HepG2 (cell line): ENCODE data around the gene STK11. TPM values are rescaled to one million over a fixed set of nuclear protein-coding genes. Genes with fewer than 3 reads are reported as not detected.

Source experiments
- GMEB1 ChIP-seq: sonication (generic); formaldehyde crosslinking; IDR thresholded peaks from 2 replicates; pipeline ENCODE4 v1.5.1; 2020; ENCODE audit warnings: missing genetic modification reagents, mild to moderate bottlenecking, borderline replicate concordance
- HMGA1 ChIP-seq: sonication (generic); formaldehyde crosslinking; conservative IDR thresholded peaks from 2 replicates; pipeline ENCODE4 v1.4.0; 2020; ENCODE audit warnings: missing genetic modification reagents
- HOXA3 ChIP-seq: sonication (generic); formaldehyde crosslinking; IDR thresholded peaks from 2 replicates; pipeline ENCODE4 v1.5.0; 2020; ENCODE audit warnings: missing genetic modification reagents
- RFX5 ChIP-seq: IDR thresholded peaks from 2 replicates; pipeline ENCODE4 v1.6.1; 2011; ENCODE audit warnings: low read depth, low read length, improper control_type of control experiment
- RFXANK ChIP-seq: IDR thresholded peaks from 2 replicates; pipeline ENCODE4 v1.6.1; 2016
- SNAPC5 ChIP-seq: sonication (generic); formaldehyde crosslinking; IDR thresholded peaks from 2 replicates; pipeline ENCODE4 v1.8.1; 2023; ENCODE audit warnings: mild to moderate bottlenecking, missing genetic modification reagents, borderline replicate concordance
- TARDBP ChIP-seq: sonication (generic); formaldehyde crosslinking; IDR thresholded peaks from 2 replicates; pipeline ENCODE4 v1.8.0; 2022; ENCODE audit warnings: mild to moderate bottlenecking, missing genetic modification reagents
- polyA plus RNA-seq, 8 experiments: library from polyadenylated mRNA; depleted of rRNA in 3 of 8; stranded (reverse) in 7 of 8; unstranded in 1 of 8; fragments of >200 nt; fragmentation: Illumina TruSeq in 4 of 8; extraction: Trizol in 4 of 8; gene quantifications; 2 replicates each; pipeline versions ENCODE4 v1.2.1 to v1.2.3, GENCODE V29; 2011 to 2016; ENCODE audit warnings: low read depth in 4 of 8, missing spikeins in 1 of 8, mixed read lengths in 1 of 8; ENCODE audit not compliant: insufficient read depth in 1 of 8
- total RNA-seq, 5 experiments: library from RNA; depleted of rRNA; stranded (reverse); fragments of >200 nt; fragmentation: Illumina TruSeq; extraction: Trizol; gene quantifications; 2 replicates each; pipeline ENCODE4 v1.2.3, GENCODE V29; 2016; ENCODE audit warnings: low read depth in 1 of 5
- TF ChIP-seq, protein P1 (sequence below): sonication (generic); formaldehyde crosslinking; conservative IDR thresholded peaks from 2 replicates; pipeline ENCODE4 v1.4.0; 2020; ENCODE audit warnings: missing genetic modification reagents
- TF ChIP-seq, protein P2 (sequence below): sonication (generic); formaldehyde crosslinking; IDR thresholded peaks from 2 replicates; pipeline ENCODE4 v1.4.0; 2020; ENCODE audit warnings: missing genetic modification reagents
- TF ChIP-seq, protein P3 (sequence below): sonication (generic); formaldehyde crosslinking; IDR thresholded peaks from 2 replicates; pipeline ENCODE4 v1.8.1; 2022; ENCODE audit warnings: low read depth, mild to moderate bottlenecking, missing genetic modification reagents
- TF ChIP-seq, protein P4 (sequence below): sonication (generic); formaldehyde crosslinking; IDR thresholded peaks from 2 replicates; pipeline ENCODE4 v1.5.1; 2020; ENCODE audit warnings: missing genetic modification reagents, mild to moderate bottlenecking, borderline replicate concordance

Gene STK11
- total and polyA plus RNA-seq, 2 of the 13 experiments (the other 11 are each of a cell fraction or from before 2014, with no cell fraction given): 27.5 to 43.6 TPM

DNA sequence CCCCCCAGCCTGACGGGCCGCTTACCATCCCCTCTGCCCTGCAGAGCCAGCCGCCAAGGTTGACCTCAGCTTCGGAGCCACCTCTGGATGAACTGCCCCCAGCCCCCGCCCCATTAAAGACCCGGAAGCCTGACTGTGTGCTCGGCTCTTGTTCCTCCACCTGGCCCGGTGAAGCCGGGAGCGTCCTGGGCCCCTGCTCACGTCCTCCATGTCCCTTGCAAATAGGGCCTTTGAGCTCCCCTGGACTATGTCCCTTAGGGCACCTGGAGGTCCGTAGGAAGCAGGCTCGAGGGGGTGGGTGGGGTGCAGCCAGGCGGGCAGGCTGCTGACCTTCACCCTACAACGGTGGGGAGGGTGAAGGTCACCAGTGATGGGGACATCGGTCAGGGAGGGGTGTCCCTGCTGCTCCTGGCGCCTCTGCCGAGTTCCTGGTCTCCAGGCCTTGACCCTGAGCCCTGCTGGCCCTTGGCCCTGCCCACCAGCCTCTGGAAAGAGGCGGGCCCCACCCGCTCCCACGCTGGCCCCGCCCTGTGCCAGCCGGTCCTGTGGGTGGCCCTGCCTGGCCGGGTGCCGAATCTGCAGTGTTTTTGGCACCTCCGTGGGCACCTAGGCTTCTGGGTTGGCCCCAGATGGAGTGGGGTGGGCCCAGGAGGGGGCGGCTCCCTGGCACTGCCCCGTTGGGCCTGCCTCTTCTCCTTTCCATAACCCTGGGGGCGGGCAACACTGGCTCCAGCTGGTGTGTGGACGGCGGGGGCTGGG lies 39.3 kb downstream of the STK11 start (continued):
- TF ChIP-seq GMEB1 (CRISPR knock-in tag) (peak; percentile 70; the same call in 1 of the 2 replicates), HOXA3 (CRISPR knock-in tag) (peak; percentile 87), SNAPC5 (CRISPR knock-in tag) (no peak), RFXANK (CRISPR knock-in tag) (no peak), RFX5 (peak; percentile 4; the same call in 1 of the 2 replicates), HMGA1 (no peak), TARDBP (peak; percentile 87)
- TF ChIP-seq, protein P1, sequence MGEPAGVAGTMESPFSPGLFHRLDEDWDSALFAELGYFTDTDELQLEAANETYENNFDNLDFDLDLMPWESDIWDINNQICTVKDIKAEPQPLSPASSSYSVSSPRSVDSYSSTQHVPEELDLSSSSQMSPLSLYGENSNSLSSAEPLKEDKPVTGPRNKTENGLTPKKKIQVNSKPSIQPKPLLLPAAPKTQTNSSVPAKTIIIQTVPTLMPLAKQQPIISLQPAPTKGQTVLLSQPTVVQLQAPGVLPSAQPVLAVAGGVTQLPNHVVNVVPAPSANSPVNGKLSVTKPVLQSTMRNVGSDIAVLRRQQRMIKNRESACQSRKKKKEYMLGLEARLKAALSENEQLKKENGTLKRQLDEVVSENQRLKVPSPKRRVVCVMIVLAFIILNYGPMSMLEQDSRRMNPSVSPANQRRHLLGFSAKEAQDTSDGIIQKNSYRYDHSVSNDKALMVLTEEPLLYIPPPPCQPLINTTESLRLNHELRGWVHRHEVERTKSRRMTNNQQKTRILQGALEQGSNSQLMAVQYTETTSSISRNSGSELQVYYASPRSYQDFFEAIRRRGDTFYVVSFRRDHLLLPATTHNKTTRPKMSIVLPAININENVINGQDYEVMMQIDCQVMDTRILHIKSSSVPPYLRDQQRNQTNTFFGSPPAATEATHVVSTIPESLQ (CRISPR knock-in tag): no peak
- TF ChIP-seq, protein P2, sequence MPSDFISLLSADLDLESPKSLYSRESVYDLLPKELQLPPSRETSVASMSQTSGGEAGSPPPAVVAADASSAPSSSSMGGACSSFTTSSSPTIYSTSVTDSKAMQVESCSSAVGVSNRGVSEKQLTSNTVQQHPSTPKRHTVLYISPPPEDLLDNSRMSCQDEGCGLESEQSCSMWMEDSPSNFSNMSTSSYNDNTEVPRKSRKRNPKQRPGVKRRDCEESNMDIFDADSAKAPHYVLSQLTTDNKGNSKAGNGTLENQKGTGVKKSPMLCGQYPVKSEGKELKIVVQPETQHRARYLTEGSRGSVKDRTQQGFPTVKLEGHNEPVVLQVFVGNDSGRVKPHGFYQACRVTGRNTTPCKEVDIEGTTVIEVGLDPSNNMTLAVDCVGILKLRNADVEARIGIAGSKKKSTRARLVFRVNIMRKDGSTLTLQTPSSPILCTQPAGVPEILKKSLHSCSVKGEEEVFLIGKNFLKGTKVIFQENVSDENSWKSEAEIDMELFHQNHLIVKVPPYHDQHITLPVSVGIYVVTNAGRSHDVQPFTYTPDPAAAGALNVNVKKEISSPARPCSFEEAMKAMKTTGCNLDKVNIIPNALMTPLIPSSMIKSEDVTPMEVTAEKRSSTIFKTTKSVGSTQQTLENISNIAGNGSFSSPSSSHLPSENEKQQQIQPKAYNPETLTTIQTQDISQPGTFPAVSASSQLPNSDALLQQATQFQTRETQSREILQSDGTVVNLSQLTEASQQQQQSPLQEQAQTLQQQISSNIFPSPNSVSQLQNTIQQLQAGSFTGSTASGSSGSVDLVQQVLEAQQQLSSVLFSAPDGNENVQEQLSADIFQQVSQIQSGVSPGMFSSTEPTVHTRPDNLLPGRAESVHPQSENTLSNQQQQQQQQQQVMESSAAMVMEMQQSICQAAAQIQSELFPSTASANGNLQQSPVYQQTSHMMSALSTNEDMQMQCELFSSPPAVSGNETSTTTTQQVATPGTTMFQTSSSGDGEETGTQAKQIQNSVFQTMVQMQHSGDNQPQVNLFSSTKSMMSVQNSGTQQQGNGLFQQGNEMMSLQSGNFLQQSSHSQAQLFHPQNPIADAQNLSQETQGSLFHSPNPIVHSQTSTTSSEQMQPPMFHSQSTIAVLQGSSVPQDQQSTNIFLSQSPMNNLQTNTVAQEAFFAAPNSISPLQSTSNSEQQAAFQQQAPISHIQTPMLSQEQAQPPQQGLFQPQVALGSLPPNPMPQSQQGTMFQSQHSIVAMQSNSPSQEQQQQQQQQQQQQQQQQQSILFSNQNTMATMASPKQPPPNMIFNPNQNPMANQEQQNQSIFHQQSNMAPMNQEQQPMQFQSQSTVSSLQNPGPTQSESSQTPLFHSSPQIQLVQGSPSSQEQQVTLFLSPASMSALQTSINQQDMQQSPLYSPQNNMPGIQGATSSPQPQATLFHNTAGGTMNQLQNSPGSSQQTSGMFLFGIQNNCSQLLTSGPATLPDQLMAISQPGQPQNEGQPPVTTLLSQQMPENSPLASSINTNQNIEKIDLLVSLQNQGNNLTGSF: no peak
- TF ChIP-seq, protein P3, sequence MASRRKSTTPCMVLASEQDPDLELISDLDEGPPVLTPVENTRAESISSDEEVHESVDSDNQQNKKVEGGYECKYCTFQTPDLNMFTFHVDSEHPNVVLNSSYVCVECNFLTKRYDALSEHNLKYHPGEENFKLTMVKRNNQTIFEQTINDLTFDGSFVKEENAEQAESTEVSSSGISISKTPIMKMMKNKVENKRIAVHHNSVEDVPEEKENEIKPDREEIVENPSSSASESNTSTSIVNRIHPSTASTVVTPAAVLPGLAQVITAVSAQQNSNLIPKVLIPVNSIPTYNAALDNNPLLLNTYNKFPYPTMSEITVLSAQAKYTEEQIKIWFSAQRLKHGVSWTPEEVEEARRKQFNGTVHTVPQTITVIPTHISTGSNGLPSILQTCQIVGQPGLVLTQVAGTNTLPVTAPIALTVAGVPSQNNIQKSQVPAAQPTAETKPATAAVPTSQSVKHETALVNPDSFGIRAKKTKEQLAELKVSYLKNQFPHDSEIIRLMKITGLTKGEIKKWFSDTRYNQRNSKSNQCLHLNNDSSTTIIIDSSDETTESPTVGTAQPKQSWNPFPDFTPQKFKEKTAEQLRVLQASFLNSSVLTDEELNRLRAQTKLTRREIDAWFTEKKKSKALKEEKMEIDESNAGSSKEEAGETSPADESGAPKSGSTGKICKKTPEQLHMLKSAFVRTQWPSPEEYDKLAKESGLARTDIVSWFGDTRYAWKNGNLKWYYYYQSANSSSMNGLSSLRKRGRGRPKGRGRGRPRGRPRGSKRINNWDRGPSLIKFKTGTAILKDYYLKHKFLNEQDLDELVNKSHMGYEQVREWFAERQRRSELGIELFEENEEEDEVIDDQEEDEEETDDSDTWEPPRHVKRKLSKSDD (CRISPR knock-in tag): no peak
- TF ChIP-seq, protein P4, sequence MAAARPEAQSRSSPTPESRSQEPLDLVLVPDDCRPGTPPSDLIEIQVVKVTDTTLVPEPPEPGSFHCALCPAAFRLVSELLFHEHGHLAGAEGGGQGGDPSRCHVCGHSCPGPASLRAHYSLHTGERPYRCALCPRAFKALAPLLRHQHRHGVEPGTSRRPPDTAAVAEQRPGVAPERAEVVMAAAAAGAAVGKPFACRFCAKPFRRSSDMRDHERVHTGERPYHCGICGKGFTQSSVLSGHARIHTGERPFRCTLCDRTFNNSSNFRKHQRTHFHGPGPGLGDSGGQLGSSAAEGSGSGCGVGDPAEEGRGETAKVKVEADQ (CRISPR knock-in tag): no peak
